ENCODE results near the gene AGRN.
"Not testable (repeated sequence)": the region's sequence is repeated elsewhere in the genome, so short reads cannot be mapped to it uniquely, and the experiment has no call there.

AGRN gene

GRCh38 chr1:1088029-1088800 is 68.3 kb downstream of the AGRN start:
- Mint-ChIP-seq H3K4me3 (no peak overlapping the region), H3K27ac (no peak overlapping the region), H3K36me3 (ENCODE audit: low read depth) (no peaks in the 10 kb centered on the region), H3K9me3 (no peaks in the 10 kb centered on the region), H3K4me1 (ENCODE audit: low read depth) (no peaks in the 10 kb centered on the region), H3K27me3 (ENCODE audit: low read depth) (no peaks in the 10 kb centered on the region)
- no peak for DNase-seq (ENCODE audit: low spot score)

GRCh38 chr1:1088801-1089680 is 69.1 kb downstream of the AGRN start:
- H3K27me3 Mint-ChIP-seq (ENCODE audit: low read depth): no peaks in the 10 kb centered on the region
- no peak for DNase-seq (ENCODE audit: low spot score)
- no peak overlapping the region for H3K4me3 Mint-ChIP-seq
- no peak overlapping the region for H3K27ac Mint-ChIP-seq
- no peaks in the 10 kb centered on the region for H3K4me1 Mint-ChIP-seq (ENCODE audit: low read depth)
- no peaks in the 10 kb centered on the region for H3K9me3 Mint-ChIP-seq
- H3K36me3 Mint-ChIP-seq (ENCODE audit: low read depth): no peaks in the 10 kb centered on the region

GRCh38 chr1:1089731-1090423 is 70.0 kb downstream of the AGRN start:
- no peak for DNase-seq (ENCODE audit: low spot score)
- Mint-ChIP-seq H3K36me3 (ENCODE audit: low read depth) (no peaks in the 10 kb centered on the region), H3K27me3 (ENCODE audit: low read depth) (no peaks in the 10 kb centered on the region)

GRCh38 chr1:1090424-1091343 is 70.8 kb downstream of the AGRN start:
- DNase-seq (ENCODE audit: low spot score): no peak
- Mint-ChIP-seq H3K36me3 (ENCODE audit: low read depth) (no peaks in the 10 kb centered on the region), H3K27ac (no peak overlapping the region), H3K4me3 (no peak overlapping the region), H3K27me3 (ENCODE audit: low read depth) (no peaks in the 10 kb centered on the region), H3K9me3 (no peaks in the 10 kb centered on the region), H3K4me1 (ENCODE audit: low read depth) (no peaks in the 10 kb centered on the region)

More at GRCh38 chr1:1089731-1090423, 70.0 kb downstream of the AGRN start:
- Mint-ChIP-seq H3K9me3 (no peaks in the 10 kb centered on the region), H3K27ac (no peak overlapping the region), H3K4me1 (ENCODE audit: low read depth) (no peaks in the 10 kb centered on the region), H3K4me3 (no peak overlapping the region)

- Mint-ChIP-seq H3K36me3 (ENCODE audit: low read depth) (no peaks in the 10 kb centered on the region), H3K4me3 (no peak overlapping the region), H3K9me3 (no peaks in the 10 kb centered on the region), H3K27ac (no peak overlapping the region), H3K27me3 (ENCODE audit: low read depth) (no peaks in the 10 kb centered on the region), H3K4me1 (ENCODE audit: low read depth) (no peaks in the 10 kb centered on the region)
- DNase-seq (ENCODE audit: low spot score): no peak
Measured at GRCh38 chr1:1091344-1092148, 71.6 kb downstream of the AGRN start.

- Mint-ChIP-seq H3K27ac (no peak overlapping the region), H3K27me3 (ENCODE audit: low read depth) (no peaks in the 10 kb centered on the region), H3K9me3 (no peaks in the 10 kb centered on the region), H3K4me1 (ENCODE audit: low read depth) (no peaks in the 10 kb centered on the region), H3K4me3 (no peak overlapping the region), H3K36me3 (ENCODE audit: low read depth) (no peaks in the 10 kb centered on the region)
- DNase-seq (ENCODE audit: low spot score): no peak
Measured at GRCh38 chr1:1092149-1092855, 72.4 kb downstream of the AGRN start.

- no peaks in the 10 kb centered on the region for H3K4me1 Mint-ChIP-seq (ENCODE audit: low read depth)
- no peaks in the 10 kb centered on the region for H3K36me3 Mint-ChIP-seq (ENCODE audit: low read depth)
Measured at GRCh38 chr1:1092894-1093609, 73.1 kb downstream of the AGRN start.

GRCh38 chr1:1093610-1093943 is 73.7 kb downstream of the AGRN start:
- Mint-ChIP-seq H3K9me3 (peaks cover under 1% of the 10 kb centered on the region), H3K27me3 (ENCODE audit: low read depth) (peaks cover under 1% of the 10 kb centered on the region), H3K4me3 (no peak overlapping the region), H3K36me3 (ENCODE audit: low read depth) (no peaks in the 10 kb centered on the region), H3K27ac (no peak overlapping the region), H3K4me1 (ENCODE audit: low read depth) (peaks cover under 1% of the 10 kb centered on the region)
- no peak for DNase-seq (ENCODE audit: low spot score)

More at GRCh38 chr1:1092894-1093609, 73.1 kb downstream of the AGRN start:
- Mint-ChIP-seq H3K4me3 (no peak overlapping the region), H3K9me3 (no peaks in the 10 kb centered on the region), H3K27ac (no peak overlapping the region), H3K27me3 (ENCODE audit: low read depth) (no peaks in the 10 kb centered on the region)
- DNase-seq (ENCODE audit: low spot score): no peak

GRCh38 chr1:1094981-1095380 is 75.1 kb downstream of the AGRN start:
- H3K27ac Mint-ChIP-seq: no peak overlapping the region
- peaks cover 14% of the 10 kb centered on the region for H3K9me3 Mint-ChIP-seq
- H3K27me3 Mint-ChIP-seq (ENCODE audit: low read depth): peaks cover 14% of the 10 kb centered on the region
- H3K4me1 Mint-ChIP-seq (ENCODE audit: low read depth): peaks cover 14% of the 10 kb centered on the region
- DNase-seq (ENCODE audit: low spot score): no peak
- no peak overlapping the region for H3K4me3 Mint-ChIP-seq
- peaks cover 9% of the 10 kb centered on the region for H3K36me3 Mint-ChIP-seq (ENCODE audit: low read depth)

- H3K4me3 Mint-ChIP-seq; H3K27ac Mint-ChIP-seq; DNase-seq (ENCODE audit: low spot score): not testable (repeated sequence)
- H3K4me1 Mint-ChIP-seq (ENCODE audit: low read depth): peaks cover 14% of the 10 kb centered on the region
- peaks cover 21% of the 10 kb centered on the region for H3K9me3 Mint-ChIP-seq
- peaks cover 14% of the 10 kb centered on the region for H3K27me3 Mint-ChIP-seq (ENCODE audit: low read depth)
- peaks cover 13% of the 10 kb centered on the region for H3K36me3 Mint-ChIP-seq (ENCODE audit: low read depth)
Measured at GRCh38 chr1:1096136-1096535, 76.2 kb downstream of the AGRN start.

- no peak for DNase-seq (ENCODE audit: low spot score)
- peak overlapping the region; percentile 76 for H3K27ac Mint-ChIP-seq
Measured at GRCh38 chr1:1098681-1099421, 78.9 kb downstream of the AGRN start.

More at GRCh38 chr1:1098681-1099421, 78.9 kb downstream of the AGRN start:
- no peak overlapping the region for H3K4me3 Mint-ChIP-seq
- H3K4me1 Mint-ChIP-seq (ENCODE audit: low read depth): peaks cover 14% of the 10 kb centered on the region
- H3K36me3 Mint-ChIP-seq (ENCODE audit: low read depth): peaks cover 16% of the 10 kb centered on the region
- peaks cover 21% of the 10 kb centered on the region for H3K9me3 Mint-ChIP-seq
- H3K27me3 Mint-ChIP-seq (ENCODE audit: low read depth): peaks cover 14% of the 10 kb centered on the region

Data from T-helper 2 cell treated with Interferon-gamma antibody and Interleukin-4, amounts not matched to agents 5 μg/mL and 100 μg/mL, for 36 hours (primary cell).